Stimulated activated CD4-positive, alpha-beta T cell treated with anti-CD3 and anti-CD28 coated beads, Interleukin-1b, Interleukin-23, amount 100 ng/mL, for 1 hour (primary cell): ENCODE results near the gene SMLR1.

Experiments used
- DNase-seq, 2 donors: peaks; one replicate each; pipeline ENCODE4 v3.0.0-alpha.2; 2020; ENCODE audit warnings: low read depth in 2 of 2

The SMLR1 gene

GRCh38 chr6:130824978-130825694 lies 2.1 kb upstream of the SMLR1 start:
- no peak for DNase-seq

DNA sequence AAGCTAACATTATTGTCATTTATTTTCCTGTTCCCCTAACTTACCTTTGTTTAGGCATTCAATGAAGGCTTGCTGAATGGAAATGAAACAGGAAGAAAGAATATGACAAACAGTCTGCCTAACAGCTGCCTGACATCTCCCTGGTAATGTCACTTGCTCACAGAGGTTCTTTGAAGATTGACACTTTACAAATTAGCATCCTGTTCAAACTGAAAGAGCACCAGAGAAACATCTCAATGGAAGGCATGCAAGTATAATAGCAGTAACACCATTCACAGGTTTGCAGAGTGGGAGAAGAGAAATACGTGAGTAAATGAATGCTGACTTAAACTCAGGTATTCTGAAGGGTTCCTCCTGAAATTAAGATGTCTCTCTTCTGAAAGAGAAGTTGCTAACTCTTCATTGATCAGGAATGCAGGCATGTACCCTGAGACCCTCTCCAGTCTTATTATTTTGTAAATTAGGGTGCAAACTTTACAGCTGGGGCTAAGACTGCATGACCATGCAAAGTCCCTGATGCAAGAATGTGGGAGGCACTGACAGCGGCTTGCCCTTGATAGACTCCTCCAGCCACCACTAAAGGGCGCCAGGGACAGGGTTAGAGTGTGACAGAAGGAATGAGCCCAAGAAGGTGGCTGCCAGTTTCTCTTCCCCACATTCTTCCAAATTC lies 1.3 kb upstream of the SMLR1 start:
- DNase-seq: no peak

GRCh38 chr6:130826442-130827246 lies 562 bp upstream of the SMLR1 start:
- DNase-seq: no peak

DNA sequence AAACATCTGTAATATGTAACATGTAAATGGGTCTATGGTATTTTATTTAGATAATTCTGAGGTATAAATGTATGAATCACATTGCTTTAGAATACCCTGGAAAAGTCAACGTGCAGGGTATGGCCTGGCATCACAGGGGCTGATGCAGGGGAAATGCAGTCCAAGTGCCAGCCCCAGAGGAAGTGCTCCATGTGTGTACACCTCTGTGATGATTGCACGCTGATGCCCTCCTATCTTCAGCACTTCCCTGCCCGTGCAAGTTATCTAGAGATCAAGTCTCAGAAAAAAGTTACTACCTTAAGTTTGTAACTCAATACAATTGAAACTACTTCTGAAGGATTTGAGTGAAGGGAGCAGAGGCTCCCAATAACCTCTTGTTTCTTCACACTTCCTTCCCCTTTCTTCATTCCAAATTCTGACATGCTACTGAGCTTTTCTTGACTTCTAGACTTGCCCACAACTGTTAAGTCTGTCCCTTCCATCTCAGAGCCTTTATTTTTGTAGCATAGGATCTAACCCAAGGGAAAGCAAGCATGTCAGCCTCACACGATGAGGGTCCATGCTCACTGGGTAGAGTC lies 2.2 kb downstream of the SMLR1 start:
- DNase-seq: no peak

- DNase-seq: no peak
Observed at GRCh38 chr6:130831607-130832006, 4.4 kb downstream of the SMLR1 start.

DNA sequence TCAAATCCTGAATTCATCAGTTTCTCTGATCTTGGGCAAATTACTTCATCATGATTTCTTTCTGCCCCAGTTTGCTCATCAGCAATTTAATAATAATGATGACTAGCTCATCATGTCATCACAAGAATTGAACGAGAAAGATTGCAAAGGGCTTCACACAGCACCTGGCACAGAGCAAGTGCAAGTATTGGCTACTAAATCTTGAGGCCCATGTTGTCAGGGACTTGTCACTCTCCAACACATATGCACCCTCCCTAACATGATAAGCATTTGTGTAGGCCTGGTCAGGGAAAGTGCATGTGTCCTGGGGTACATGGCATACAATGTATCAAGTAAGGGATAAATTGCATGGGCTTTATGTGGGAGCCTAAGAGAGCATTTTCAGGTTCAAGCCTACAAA lies 6.4 kb downstream of the SMLR1 start:
- no peak for DNase-seq

GRCh38 chr6:130834482-130835251 lies 7.5 kb downstream of the SMLR1 start:
- no peak for DNase-seq

DNA sequence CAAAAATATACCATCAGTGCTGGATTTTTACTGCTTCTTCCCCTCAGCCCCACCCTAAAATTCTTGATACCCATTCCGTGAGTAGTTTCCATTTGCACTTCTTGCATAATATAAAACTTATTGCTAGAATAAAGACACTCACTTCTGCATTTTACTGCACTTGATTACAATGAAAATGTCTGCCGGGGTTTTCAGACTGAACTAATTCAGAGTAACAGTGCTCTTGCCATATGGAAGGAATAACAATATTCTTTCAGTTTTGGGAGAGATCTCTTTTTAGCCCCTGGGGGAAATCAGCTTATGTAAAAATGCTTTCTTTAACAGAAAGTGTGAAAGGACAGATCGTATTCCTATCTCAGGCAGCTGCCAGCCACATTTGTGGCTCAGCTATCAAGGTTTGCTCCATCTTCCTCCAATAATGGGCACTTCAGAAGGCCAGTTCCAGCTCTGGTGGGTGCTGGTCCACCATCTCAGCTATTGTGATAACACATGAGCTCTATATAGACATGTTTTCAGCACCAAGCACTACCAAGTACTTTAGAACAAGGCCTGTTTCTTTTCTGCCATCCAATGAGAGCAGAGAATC lies 8.9 kb downstream of the SMLR1 start:
- DNase-seq: no peak

DNA sequence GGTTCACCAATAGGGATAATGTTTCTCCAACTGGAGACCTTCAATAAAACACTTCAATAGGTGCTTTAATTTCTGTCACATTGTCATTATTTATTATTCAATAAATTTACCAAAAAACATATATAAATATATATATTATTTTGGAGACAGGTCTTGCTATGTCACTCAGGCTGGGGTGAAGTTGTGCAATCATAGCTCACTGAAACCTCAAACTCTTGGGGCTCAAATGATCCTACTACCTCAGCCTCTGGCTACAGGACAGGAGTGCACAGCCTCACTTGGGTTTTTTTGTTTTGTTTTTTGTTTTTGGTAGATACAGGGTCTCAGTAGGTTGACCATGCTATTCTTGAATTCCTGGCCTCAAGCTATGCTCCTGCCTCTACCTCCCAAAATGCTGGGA lies 9.9 kb downstream of the SMLR1 start:
- DNase-seq: no peak

GRCh38 chr6:130838250-130838860 lies 11.1 kb downstream of the SMLR1 start:
- no peak for DNase-seq

GRCh38 chr6:130838951-130839350 lies 11.7 kb downstream of the SMLR1 start:
- no peak for DNase-seq

DNA sequence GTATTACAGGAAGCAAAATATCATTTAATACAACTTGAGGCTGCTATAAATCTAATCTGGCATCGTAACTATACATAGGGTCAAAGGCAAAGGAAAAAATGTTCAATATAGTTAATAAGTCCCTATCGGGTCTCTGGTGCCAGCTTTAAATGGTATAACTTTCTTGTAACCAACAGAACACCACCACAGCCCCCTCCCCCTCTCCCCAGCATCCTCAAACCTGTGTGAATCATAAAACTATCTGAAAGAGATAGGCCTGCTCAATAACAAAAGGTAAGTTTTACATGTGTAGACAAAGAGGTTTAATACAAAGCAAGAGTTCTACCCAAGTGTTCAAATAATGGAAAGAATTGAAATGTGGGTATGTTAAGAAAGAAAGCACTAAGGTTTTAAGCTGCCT lies 12.2 kb downstream of the SMLR1 start:
- DNase-seq: no peak

- DNase-seq: no peak
Observed at GRCh38 chr6:130840050-130840449, 12.8 kb downstream of the SMLR1 start.

DNA sequence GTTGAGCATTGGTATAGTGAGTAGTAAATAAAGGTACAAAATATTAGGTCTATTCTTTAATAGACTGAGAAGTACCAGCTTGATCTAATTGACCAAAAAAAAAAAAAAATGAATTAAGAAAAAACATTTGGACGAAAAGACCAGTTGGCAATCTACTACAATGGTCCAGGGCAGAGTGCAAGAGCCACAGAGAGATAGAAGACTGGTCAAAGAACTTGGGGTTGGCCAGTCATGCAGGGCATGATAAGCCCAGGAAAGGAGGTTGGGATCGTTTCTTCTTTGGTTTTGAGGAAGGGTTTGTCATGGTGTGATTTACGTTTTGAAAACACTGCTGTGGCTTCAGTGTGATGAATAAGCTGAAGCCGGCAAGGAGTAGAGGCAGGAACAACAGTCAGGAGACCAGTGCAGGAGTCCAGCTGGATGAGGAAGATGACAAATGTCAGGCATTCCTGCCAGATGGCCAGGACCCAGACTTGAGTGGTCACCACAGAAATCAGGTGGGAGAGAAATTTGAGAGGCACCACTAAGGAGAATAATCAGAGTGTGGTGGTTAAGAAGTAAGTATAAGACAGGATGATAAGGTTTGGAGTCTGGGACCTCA lies 14.0 kb downstream of the SMLR1 start:
- no peak for DNase-seq

DNA sequence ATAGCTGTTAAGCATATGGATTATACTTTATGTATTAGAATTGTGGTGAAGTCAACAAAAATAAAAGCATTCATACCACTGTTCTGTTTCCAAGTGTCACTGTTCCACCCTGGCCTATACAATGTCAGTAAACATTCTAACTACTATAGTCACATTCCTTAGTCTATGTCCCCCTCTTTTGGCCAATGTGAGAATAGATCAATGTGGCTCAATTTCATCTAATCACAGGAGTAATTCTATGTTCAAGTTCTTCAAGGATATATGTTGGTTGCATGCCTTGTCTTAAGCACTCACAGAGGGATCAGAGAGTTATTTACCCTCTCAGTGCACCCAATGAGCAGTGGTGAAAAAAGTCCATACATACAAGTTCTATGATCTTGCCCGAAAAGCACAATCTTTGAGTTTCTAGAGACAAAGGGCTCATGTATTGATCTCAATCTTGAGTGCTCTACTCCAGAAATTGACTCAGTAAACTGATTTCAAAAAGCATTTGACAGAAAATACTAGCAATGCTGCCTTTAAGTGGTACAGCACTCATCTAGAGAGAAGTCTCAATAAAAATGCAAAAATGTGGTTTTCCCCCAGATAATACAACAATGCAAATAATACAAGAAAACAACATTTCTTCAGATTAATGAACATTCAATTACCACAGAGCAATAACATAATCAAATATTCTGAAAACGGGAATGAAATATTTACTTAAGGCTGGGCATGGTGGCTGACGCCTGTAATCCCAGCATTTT lies 16.5 kb downstream of the SMLR1 start:
- no peak for DNase-seq

DNA sequence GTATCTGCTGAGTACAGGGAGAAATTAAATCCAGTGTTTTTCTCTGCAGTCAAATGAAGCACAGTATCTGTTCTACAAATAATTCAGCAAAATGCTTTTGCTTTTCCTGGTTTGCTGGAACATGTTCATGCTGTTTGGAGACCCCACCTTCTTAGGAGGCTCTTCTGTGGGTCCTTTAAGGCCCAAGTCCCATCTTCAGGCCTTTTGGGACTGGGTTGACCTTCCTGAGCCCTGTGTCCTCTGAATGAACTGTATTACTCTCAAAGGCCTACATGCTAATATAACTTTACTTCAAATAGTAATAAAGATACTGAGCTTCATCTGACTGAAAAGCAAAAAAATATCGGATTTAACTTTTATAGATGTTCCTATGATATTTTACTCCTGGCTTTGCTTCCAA lies 19.3 kb downstream of the SMLR1 start:
- no peak for DNase-seq

GRCh38 chr6:130847001-130847910 lies 20.1 kb downstream of the SMLR1 start:
- DNase-seq: no peak

- DNase-seq: no peak
Observed at GRCh38 chr6:130848945-130849344, 21.7 kb downstream of the SMLR1 start.

DNA sequence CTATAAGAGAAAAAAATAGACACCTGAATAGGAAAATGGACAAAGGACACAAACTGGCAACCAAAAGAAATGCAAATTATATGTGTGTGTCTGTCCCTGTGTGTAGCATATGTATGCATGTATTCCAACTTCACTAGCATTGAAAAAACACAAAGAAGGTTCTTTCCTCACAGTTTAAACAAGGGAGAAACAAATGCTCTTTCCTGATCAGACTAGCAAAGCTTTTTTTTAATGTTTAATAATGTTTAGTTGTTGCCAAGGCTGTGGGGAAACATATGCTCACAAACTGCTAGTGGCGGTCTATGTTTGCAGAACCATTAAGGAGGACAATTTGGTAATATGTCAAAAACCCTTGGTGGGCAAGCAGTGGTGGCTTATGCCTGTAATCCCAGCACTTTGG lies 22.4 kb downstream of the SMLR1 start:
- no peak for DNase-seq
